Neuron (in vitro differentiated cells): ENCODE results near the gene GABRP.
"Not testable (repeated sequence)": the region's sequence is repeated elsewhere in the genome, so short reads cannot be mapped to it uniquely, and the experiment has no call there.

Source experiments
- H2AFZ ChIP-seq: one replicate; pipeline ENCODE4 v1.6.1; 2013; ENCODE audit warnings: low read depth, mild to moderate bottlenecking, inconsistent platforms, low read length, moderate library complexity
- H3K27me3 ChIP-seq: one replicate; pipeline ENCODE4 v1.6.1; 2013; ENCODE audit warnings: low read length; ENCODE audit not compliant: insufficient read depth
- H3K36me3 ChIP-seq: one replicate; pipeline ENCODE4 v1.6.1; 2013; ENCODE audit warnings: low read length; ENCODE audit not compliant: insufficient read depth
- H3K4me1 ChIP-seq: one replicate; pipeline ENCODE4 v1.6.1; 2013; ENCODE audit warnings: low read length; ENCODE audit not compliant: insufficient read depth
- H3K4me3 ChIP-seq: 2 replicates; pipeline ENCODE4 v1.5.1; 2013; ENCODE audit warnings: mild to moderate bottlenecking, low read length, moderate library complexity
- H3K9me3 ChIP-seq: one replicate; pipeline ENCODE4 v1.6.1; 2013; ENCODE audit warnings: low read length

The GABRP gene

GRCh38 chr5:170832241-170832640 lies 48.7 kb downstream of the GABRP start:
- no peak overlapping the region for H3K4me3 ChIP-seq
- no peaks in the 10 kb centered on the region for H3K9me3 ChIP-seq
- H3K36me3 ChIP-seq, result no peaks in the 10 kb centered on the region
- no peak overlapping the region for H2AFZ ChIP-seq
- H3K4me1 ChIP-seq, result no peaks in the 10 kb centered on the region
- no peaks in the 10 kb centered on the region for H3K27me3 ChIP-seq

DNA sequence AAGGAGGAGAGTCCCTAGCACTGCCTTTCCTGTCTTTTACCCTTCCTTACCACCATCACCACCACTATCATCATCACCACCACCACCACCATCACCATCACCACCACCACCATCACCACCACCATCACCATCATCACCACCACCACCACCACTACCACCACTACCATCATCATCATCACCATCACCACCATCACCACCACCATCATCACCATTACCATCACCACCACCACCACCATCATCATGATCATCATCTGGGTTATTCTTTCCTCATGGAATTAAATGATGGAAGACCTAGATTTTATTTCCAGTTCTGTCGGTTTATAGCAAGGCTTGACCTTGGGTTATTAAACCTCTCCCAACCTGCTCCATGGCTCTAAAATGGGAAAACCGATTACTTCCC lies 50.5 kb downstream of the GABRP start:
- H3K4me3 ChIP-seq, H3K36me3 ChIP-seq, H2AFZ ChIP-seq, H3K9me3 ChIP-seq, H3K27me3 ChIP-seq, H3K4me1 ChIP-seq: not testable (repeated sequence)

DNA sequence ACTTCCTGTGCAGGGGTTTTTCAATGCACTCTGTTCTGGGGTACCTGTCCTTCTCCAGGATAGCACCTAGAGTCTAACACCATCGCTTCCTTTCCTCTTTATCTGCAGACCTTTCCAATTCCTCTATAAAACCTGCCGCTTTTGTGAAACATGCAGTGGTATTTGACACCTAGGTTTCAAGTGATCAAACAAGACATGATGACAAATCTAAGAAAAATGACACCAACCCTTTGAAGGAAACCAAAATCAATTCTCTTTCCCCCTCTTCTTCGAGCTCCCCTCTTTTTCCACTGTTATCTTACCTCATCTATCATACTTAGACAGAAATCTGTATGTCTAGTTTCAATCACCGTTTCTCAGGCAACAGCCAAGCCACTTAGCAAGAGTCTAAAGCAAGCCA lies 52.7 kb downstream of the GABRP start:
- Histone ChIP-seq H3K4me1 (no peaks in the 10 kb centered on the region), H3K4me3 (no peak overlapping the region), H3K27me3 (no peaks in the 10 kb centered on the region), H3K36me3 (no peaks in the 10 kb centered on the region), H2AFZ (no peak overlapping the region), H3K9me3 (no peaks in the 10 kb centered on the region)

DNA sequence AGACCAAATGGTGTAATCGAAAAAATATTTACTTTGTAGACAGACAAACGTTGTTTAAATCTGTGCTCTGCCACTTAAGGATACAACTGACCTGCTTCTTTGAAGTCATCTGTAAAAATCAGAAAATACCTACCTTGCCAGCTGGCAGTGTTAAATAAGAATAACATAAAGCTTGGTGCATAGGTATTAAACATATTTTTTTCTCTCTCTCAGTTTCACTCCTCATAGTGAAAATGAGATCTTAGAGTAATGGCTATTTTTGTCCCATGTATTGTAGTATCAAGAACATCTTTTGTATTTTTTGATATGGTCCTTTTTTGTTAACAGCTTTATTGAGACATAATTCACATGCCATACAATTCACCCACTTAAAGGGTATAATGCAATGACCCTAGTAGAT lies 60.3 kb downstream of the GABRP start:
- no peaks in the 10 kb centered on the region for H3K27me3 ChIP-seq
- no peaks in the 10 kb centered on the region for H3K9me3 ChIP-seq
- no peak overlapping the region for H3K4me3 ChIP-seq
- H2AFZ ChIP-seq, result no peak overlapping the region
- no peaks in the 10 kb centered on the region for H3K4me1 ChIP-seq
- H3K36me3 ChIP-seq, result no peaks in the 10 kb centered on the region

GRCh38 chr5:170844651-170845050 lies 61.1 kb downstream of the GABRP start:
- Histone ChIP-seq H3K27me3 (no peaks in the 10 kb centered on the region), H3K9me3 (no peaks in the 10 kb centered on the region), H2AFZ (no peak overlapping the region), H3K36me3 (no peaks in the 10 kb centered on the region), H3K4me1 (no peaks in the 10 kb centered on the region), H3K4me3 (no peak overlapping the region)

- Histone ChIP-seq H2AFZ (no peak overlapping the region), H3K27me3 (no peaks in the 10 kb centered on the region), H3K4me3 (no peak overlapping the region), H3K4me1 (no peaks in the 10 kb centered on the region), H3K36me3 (no peaks in the 10 kb centered on the region), H3K9me3 (no peaks in the 10 kb centered on the region)
Measured at GRCh38 chr5:170846416-170846815, 62.9 kb downstream of the GABRP start.

- no peaks in the 10 kb centered on the region for H3K27me3 ChIP-seq
- no peak overlapping the region for H2AFZ ChIP-seq
- H3K4me3 ChIP-seq, result no peak overlapping the region
- H3K9me3 ChIP-seq, result no peaks in the 10 kb centered on the region
- no peaks in the 10 kb centered on the region for H3K36me3 ChIP-seq
- no peaks in the 10 kb centered on the region for H3K4me1 ChIP-seq
Measured at GRCh38 chr5:170846846-170847245, 63.3 kb downstream of the GABRP start.

GRCh38 chr5:170848033-170848432 lies 64.5 kb downstream of the GABRP start:
- Histone ChIP-seq H3K9me3 (no peaks in the 10 kb centered on the region), H3K36me3 (no peaks in the 10 kb centered on the region), H3K4me1 (no peaks in the 10 kb centered on the region), H2AFZ (no peak overlapping the region), H3K27me3 (no peaks in the 10 kb centered on the region), H3K4me3 (no peak overlapping the region)

DNA sequence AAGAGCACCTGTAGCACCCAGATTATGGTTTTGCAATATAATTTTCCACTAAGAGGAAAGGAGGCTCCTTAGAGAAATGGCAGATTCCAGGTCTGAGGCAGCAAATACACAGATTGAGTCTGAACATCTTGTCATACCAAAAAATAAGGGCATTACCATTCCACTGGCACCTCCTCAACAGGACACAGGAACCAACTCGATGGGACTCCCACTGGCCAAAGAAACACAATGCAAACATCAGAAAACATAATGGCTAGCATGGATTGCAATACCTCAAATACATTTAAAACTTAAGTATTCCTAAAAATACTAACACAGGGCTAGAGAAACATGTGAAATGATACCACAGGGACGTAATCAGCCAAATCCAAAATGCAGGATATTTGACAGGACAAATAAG lies 65.8 kb downstream of the GABRP start:
- no peaks in the 10 kb centered on the region for H3K9me3 ChIP-seq
- no peaks in the 10 kb centered on the region for H3K36me3 ChIP-seq
- H2AFZ ChIP-seq, result no peak overlapping the region
- no peaks in the 10 kb centered on the region for H3K4me1 ChIP-seq
- no peak overlapping the region for H3K4me3 ChIP-seq
- no peaks in the 10 kb centered on the region for H3K27me3 ChIP-seq

DNA sequence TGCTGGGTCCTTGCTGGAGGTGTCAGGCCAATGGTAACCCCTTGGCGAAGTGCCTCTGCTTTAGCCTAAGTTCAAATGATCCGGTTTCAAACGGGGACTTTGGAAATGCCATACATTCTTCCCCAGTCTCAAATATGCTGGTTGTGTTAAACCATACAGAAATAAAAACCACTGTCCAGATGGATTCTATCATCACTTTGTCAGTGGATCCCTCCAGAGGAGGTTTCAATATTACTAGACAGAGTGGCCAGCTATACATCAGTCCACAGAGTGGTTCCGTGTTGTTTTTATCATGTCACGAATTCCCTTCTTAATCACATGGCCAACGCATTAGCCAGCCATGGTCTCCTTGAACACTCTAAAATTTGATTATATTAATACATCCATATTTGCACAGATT lies 71.0 kb downstream of the GABRP start:
- H3K27me3 ChIP-seq, result no peaks in the 10 kb centered on the region
- no peak overlapping the region for H3K4me3 ChIP-seq
- H3K36me3 ChIP-seq, result no peaks in the 10 kb centered on the region
- no peaks in the 10 kb centered on the region for H3K9me3 ChIP-seq
- no peak overlapping the region for H2AFZ ChIP-seq
- H3K4me1 ChIP-seq, result no peaks in the 10 kb centered on the region

GRCh38 chr5:170857066-170857465 lies 73.5 kb downstream of the GABRP start:
- H3K9me3 ChIP-seq, result no peaks in the 10 kb centered on the region
- no peak overlapping the region for H2AFZ ChIP-seq
- no peaks in the 10 kb centered on the region for H3K36me3 ChIP-seq
- H3K4me1 ChIP-seq, result no peaks in the 10 kb centered on the region
- H3K27me3 ChIP-seq, result no peaks in the 10 kb centered on the region
- H3K4me3 ChIP-seq, result no peak overlapping the region

DNA sequence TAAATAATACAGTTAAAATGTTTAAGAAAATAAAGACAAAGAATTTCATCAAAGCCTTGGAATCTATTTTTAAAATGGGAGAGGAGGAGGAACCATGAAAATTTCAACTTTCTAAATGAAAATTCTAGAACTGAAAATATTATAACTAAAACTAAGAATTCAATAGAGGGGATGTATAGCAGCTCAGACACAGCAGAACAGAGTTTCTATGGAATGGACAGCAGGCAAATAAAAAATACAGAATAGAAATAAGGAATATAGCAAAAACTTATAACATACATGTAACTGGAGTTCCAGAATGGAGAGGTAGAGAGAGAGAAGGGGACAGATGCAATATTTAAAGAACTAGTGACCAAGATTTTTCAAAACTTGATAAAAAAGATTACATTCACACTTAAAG lies 76.9 kb downstream of the GABRP start:
- peaks cover 4% of the 10 kb centered on the region for H3K4me1 ChIP-seq
- H3K9me3 ChIP-seq, result no peaks in the 10 kb centered on the region
- no peak overlapping the region for H2AFZ ChIP-seq
- H3K36me3 ChIP-seq, result no peaks in the 10 kb centered on the region
- H3K27me3 ChIP-seq, result no peaks in the 10 kb centered on the region
- no peak overlapping the region for H3K4me3 ChIP-seq

GRCh38 chr5:170860818-170861666 lies 77.5 kb downstream of the GABRP start:
- H3K4me3 ChIP-seq, result peak overlapping the region; percentile 42

DNA sequence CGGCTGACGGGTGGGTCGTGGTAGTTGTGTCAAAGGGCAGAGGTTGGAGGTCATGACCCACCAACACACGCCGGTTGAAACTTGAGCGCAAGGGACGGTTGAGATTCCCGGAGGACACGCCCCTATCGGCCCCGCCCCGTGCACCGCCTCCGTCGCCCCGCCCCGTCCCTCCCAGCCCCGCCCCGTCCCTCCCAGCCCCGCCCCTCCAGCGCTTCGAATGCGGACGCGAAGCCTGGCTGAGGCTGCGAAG lies 78.1 kb downstream of the GABRP start:
- Histone ChIP-seq H2AFZ (no peak overlapping the region), H3K9me3 (no peaks in the 10 kb centered on the region), H3K4me3 (peak overlapping the region; percentile 79), H3K4me1 (peaks cover 4% of the 10 kb centered on the region), H3K27me3 (no peaks in the 10 kb centered on the region), H3K36me3 (no peaks in the 10 kb centered on the region)

More at GRCh38 chr5:170860818-170861666, 77.5 kb downstream of the GABRP start:
- Histone ChIP-seq H3K27me3 (no peaks in the 10 kb centered on the region), H2AFZ (no peak overlapping the region), H3K9me3 (no peaks in the 10 kb centered on the region), H3K36me3 (no peaks in the 10 kb centered on the region), H3K4me1 (peaks cover 4% of the 10 kb centered on the region)
